ENCODE measurements around the gene ADNP2.

The ADNP2 gene

GRCh38 chr18:80136679-80137078, 27.6 kb downstream of the ADNP2 start:
- H3K79me2 ChIP-seq (ENCODE audit: insufficient read depth, low read length), result no peaks in the 10 kb centered on the region
- H3K27me3 ChIP-seq (ENCODE audit: insufficient read depth, low read length, poor library complexity, severe bottlenecking), result no peaks in the 10 kb centered on the region
- no peaks in the 10 kb centered on the region for H3F3A ChIP-seq (ENCODE audit: low read depth)
- no peaks in the 10 kb centered on the region for H3K9me2 ChIP-seq (replicated peaks; ENCODE audit: low read depth, low read length)
- no peaks in the 10 kb centered on the region for H4K20me1 ChIP-seq (ENCODE audit: insufficient read depth, low read length, poor library complexity, severe bottlenecking)
- peaks cover 55% of the 10 kb centered on the region; the same call in 1 of the 2 replicates for H3K36me3 ChIP-seq (ENCODE audit: insufficient read depth, low read length)
- TF ChIP-seq CTCF (conservative IDR thresholded peaks at IDR 0.05; ENCODE audit: low read length), result no peak
- TF ChIP-seq EZH2phosphoT487 (IDR thresholded peaks at IDR 0.05; ENCODE audit: borderline replicate concordance), result no peak
- H3K4me1 ChIP-seq (ENCODE audit: insufficient read depth, low read length, poor library complexity, severe bottlenecking), result no peaks in the 10 kb centered on the region
- no peak overlapping the region for H3K4me2 ChIP-seq (ENCODE audit: low read depth, low read length, poor library complexity, severe bottlenecking)
- no peak overlapping the region for H3K9ac ChIP-seq (ENCODE audit: low read depth, low read length, poor library complexity, severe bottlenecking)
- H2AFZ ChIP-seq (ENCODE audit: low read length), result no peak overlapping the region
- H3K4me3 ChIP-seq (ENCODE audit: low read length, poor library complexity, severe bottlenecking), result no peak overlapping the region
- H3K9me3 ChIP-seq (ENCODE audit: insufficient read depth, low read depth, low read length), result no peaks in the 10 kb centered on the region; the same call in 1 of the 2 replicates

GRCh38 chr18:80137137-80137536, 28.1 kb downstream of the ADNP2 start:
- Histone ChIP-seq H3K4me1 (ENCODE audit: insufficient read depth, low read length, poor library complexity, severe bottlenecking) (no peaks in the 10 kb centered on the region), H3F3A (ENCODE audit: low read depth) (no peaks in the 10 kb centered on the region), H3K79me2 (ENCODE audit: insufficient read depth, low read length) (no peaks in the 10 kb centered on the region), H2AFZ (ENCODE audit: low read length) (no peak overlapping the region), H3K4me3 (ENCODE audit: low read length, poor library complexity, severe bottlenecking) (no peak overlapping the region), H3K36me3 (ENCODE audit: insufficient read depth, low read length) (peaks cover 55% of the 10 kb centered on the region; the same call in 1 of the 2 replicates), H3K9me2 (replicated peaks; ENCODE audit: low read depth, low read length) (no peaks in the 10 kb centered on the region), H3K9me3 (ENCODE audit: insufficient read depth, low read depth, low read length) (no peaks in the 10 kb centered on the region; the same call in 1 of the 2 replicates), H4K20me1 (ENCODE audit: insufficient read depth, low read length, poor library complexity, severe bottlenecking) (no peaks in the 10 kb centered on the region), H3K9ac (ENCODE audit: low read depth, low read length, poor library complexity, severe bottlenecking) (no peak overlapping the region), H3K4me2 (ENCODE audit: low read depth, low read length, poor library complexity, severe bottlenecking) (no peak overlapping the region), H3K27me3 (ENCODE audit: insufficient read depth, low read length, poor library complexity, severe bottlenecking) (no peaks in the 10 kb centered on the region)
- no peak for TF ChIP-seq EZH2phosphoT487 (IDR thresholded peaks at IDR 0.05; ENCODE audit: borderline replicate concordance)
- no peak for TF ChIP-seq CTCF (conservative IDR thresholded peaks at IDR 0.05; ENCODE audit: low read length)

GRCh38 chr18:80137976-80138375, 28.9 kb downstream of the ADNP2 start:
- Histone ChIP-seq H3K79me2 (ENCODE audit: insufficient read depth, low read length) (no peaks in the 10 kb centered on the region), H3K9me3 (ENCODE audit: insufficient read depth, low read depth, low read length) (no peaks in the 10 kb centered on the region; the same call in 1 of the 2 replicates), H3K9ac (ENCODE audit: low read depth, low read length, poor library complexity, severe bottlenecking) (no peak overlapping the region), H3K27me3 (ENCODE audit: insufficient read depth, low read length, poor library complexity, severe bottlenecking) (no peaks in the 10 kb centered on the region), H4K20me1 (ENCODE audit: insufficient read depth, low read length, poor library complexity, severe bottlenecking) (no peaks in the 10 kb centered on the region), H3K36me3 (ENCODE audit: insufficient read depth, low read length) (peaks cover 54% of the 10 kb centered on the region; the same call in 1 of the 2 replicates), H3F3A (ENCODE audit: low read depth) (no peaks in the 10 kb centered on the region), H3K9me2 (replicated peaks; ENCODE audit: low read depth, low read length) (no peaks in the 10 kb centered on the region), H3K4me1 (ENCODE audit: insufficient read depth, low read length, poor library complexity, severe bottlenecking) (no peaks in the 10 kb centered on the region), H3K4me3 (ENCODE audit: low read length, poor library complexity, severe bottlenecking) (no peak overlapping the region), H3K4me2 (ENCODE audit: low read depth, low read length, poor library complexity, severe bottlenecking) (no peak overlapping the region), H2AFZ (ENCODE audit: low read length) (no peak overlapping the region)
- TF ChIP-seq CTCF (conservative IDR thresholded peaks at IDR 0.05; ENCODE audit: low read length) (no peak), EZH2phosphoT487 (IDR thresholded peaks at IDR 0.05; ENCODE audit: borderline replicate concordance) (no peak)
